GM12864 (cell line): ENCODE measurements around the gene IDUA.

ENCODE experiments used
- DNase-seq: peaks from one replicate; pipeline ENCODE4 v3.0.0-alpha.2; 2011; ENCODE audit warnings: low read depth
- H3K4me3 ChIP-seq: 2 replicates; pipeline ENCODE4 v1.5.1; 2011; ENCODE audit warnings: mild to moderate bottlenecking, low read depth, low read length, control low read depth
- CTCF ChIP-seq: IDR thresholded peaks from 2 replicates; pipeline ENCODE4 v1.5.1; 2011; ENCODE audit warnings: low read depth, mild to moderate bottlenecking, moderate library complexity, low read length, control low read depth, inconsistent platforms; ENCODE audit errors: missing control alignments

The IDUA gene

GRCh38 chr4:1039493-1040343 lies 52.9 kb downstream of the IDUA start:
- no peak for DNase-seq
- TF ChIP-seq CTCF: no peak

GRCh38 chr4:1040344-1041146 lies 53.7 kb downstream of the IDUA start:
- no peak for TF ChIP-seq CTCF

More at GRCh38 chr4:1039493-1040343, 52.9 kb downstream of the IDUA start:
- no peak overlapping the region for H3K4me3 ChIP-seq

GRCh38 chr4:1041147-1041935 lies 54.5 kb downstream of the IDUA start:
- no peak overlapping the region for H3K4me3 ChIP-seq
- no peak for DNase-seq
- TF ChIP-seq CTCF: no peak

More at GRCh38 chr4:1040344-1041146, 53.7 kb downstream of the IDUA start:
- DNase-seq: no peak
- H3K4me3 ChIP-seq: no peak overlapping the region

GRCh38 chr4:1041936-1042330 lies 55.1 kb downstream of the IDUA start:
- TF ChIP-seq CTCF: no peak
- no peak for DNase-seq
- H3K4me3 ChIP-seq: no peak overlapping the region

- no peak for TF ChIP-seq CTCF
- H3K4me3 ChIP-seq: no peak overlapping the region
- no peak for DNase-seq
Observed at GRCh38 chr4:1042352-1043055, 55.7 kb downstream of the IDUA start.

- no peak overlapping the region for H3K4me3 ChIP-seq
- TF ChIP-seq CTCF: no peak
- DNase-seq: no peak
Observed at GRCh38 chr4:1043162-1043561, 56.3 kb downstream of the IDUA start.
